ENCODE results near the gene PPDPF. TPM values are rescaled to one million over a fixed set of nuclear protein-coding genes. Genes with fewer than 3 reads are reported as not detected.
A peak's percentile ranks its signal among the peaks of the same experiment; 100 is the strongest.

The PPDPF gene
- total and polyA plus RNA-seq, 3 experiments from 2014 or later: 137 to 218 (median 207) TPM

DNA sequence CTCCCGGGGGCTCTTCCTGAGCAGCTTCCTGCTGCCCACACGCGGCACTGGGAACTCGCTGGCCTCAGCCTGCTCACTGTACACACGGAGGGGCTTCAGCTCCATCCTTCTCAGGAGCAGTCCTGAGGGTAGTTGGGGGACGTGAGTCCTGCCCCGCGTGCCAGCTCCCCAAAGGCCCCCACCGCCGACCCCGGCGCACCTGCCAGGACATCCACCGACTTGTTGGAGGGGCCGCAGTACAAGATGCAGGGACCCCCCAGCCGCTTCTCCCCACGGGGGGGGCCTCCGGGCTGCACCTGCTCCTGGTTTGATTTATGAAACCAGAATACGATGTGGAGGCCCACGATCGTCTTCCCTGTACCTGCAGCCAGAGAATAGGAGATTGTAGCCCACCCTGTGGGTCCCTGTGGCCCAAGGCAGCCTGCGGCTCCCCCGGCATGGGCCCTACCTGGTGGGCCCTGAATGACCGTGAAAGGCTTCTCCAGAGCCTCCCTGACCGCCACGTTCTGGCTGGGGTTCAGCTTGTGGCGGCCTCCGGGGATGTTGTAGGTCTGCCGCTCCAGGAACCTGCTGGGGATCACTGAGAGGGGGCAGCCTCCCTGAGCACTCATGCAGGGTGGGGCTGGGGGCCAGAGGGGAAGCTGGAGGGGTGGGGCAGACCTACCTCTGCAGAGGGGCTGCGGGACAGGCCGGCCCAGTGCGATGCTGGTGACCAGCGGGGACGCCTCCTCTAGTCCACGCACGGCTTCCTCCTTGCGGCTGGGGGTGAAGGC lies 41.2 kb downstream of the PPDPF start:
- ChIA-PET POLR2A (no interaction called here), CTCF (interaction anchor here (1.3 kb wide), 1 partner anchor 9 kb away, joined by 3 read pairs; no protein-coding TSS in a partner anchor)
- H3K36me3 Mint-ChIP-seq: peaks cover 0 to 32% (median 2%) of the 10 kb centered on the region in 3 donors

DNA sequence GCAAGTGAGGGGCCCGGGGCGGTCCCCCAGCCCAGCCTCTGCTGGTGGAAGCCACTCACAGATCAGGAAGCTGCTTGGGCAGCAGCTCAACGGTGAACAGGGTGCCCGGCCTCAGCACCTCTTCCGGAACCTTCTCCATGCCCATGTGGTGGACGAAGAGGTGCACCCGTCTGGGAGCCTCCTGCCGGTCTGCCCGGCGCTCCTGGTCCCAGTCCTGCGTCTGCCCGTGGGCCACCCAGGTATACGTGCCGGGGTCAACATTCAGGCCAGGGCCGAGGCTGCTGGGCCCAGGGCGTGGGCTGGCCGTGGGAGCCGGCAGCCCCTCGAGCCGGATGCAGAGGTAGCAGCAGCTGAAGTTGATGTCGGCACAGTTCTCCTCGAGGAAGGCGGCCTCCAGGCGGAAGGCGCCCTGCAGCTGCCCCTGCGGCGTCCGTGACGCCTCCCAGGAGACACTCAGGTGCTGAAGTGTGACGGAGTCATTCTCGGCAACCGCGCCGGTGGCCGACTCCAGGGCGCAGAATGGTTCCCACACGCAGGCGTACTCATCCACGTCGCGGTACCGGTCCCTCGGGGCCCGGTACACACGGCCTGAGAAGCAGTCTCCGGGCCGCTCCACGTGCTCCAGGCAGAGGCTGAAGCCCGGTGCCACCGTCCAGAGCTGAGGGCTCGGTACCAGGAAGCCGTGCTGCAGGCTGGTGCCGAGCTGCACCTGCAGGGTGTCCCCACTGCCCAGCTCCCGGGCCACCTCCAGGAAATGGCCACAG lies 42.1 kb downstream of the PPDPF start:
- Histone ChIP-seq H3K4me3 (ENCODE audit: low read length) (no peak overlapping the region), H3K36me3 (ENCODE audit: insufficient read depth, low read length) (no peaks in the 10 kb centered on the region), H3K4me1 (ENCODE audit: insufficient read depth, low read length) (peaks cover 8% of the 10 kb centered on the region), H3K27me3 (ENCODE audit: insufficient read depth, low read length, poor library complexity, severe bottlenecking) (no peaks in the 10 kb centered on the region), H3K9me3 (ENCODE audit: low read length) (no peaks in the 10 kb centered on the region), H3K27ac (ENCODE audit: low read depth, low read length) (no peak overlapping the region)
- Mint-ChIP-seq H3K9me3 (no peaks in the 10 kb centered on the region), H3K27ac (no peak overlapping the region), H3K4me1 (peaks cover 3 to 9% (median 4%) of the 10 kb centered on the region in 3 donors), H3K36me3 (peaks cover 0 to 30% (median 2%) of the 10 kb centered on the region in 3 donors), H3K27me3 (no peaks in the 10 kb centered on the region), H3K4me3 (peak overlapping the region in 1 of 7 donors; percentile 40)
- DNase-seq: no peak
- POLR2A ChIA-PET: no interaction called here
- CTCF ChIA-PET: no interaction called here

More for the DNA sequence above, 41.2 kb downstream of the PPDPF start:
- Mint-ChIP-seq H3K27ac (peak overlapping the region in 1 of 8 donors; percentile 54), H3K27me3 (no peaks in the 10 kb centered on the region), H3K4me3 (no peak overlapping the region), H3K9me3 (no peaks in the 10 kb centered on the region), H3K4me1 (peaks cover 0 to 4% (median 2%) of the 10 kb centered on the region in 3 donors)
- H3K4me3 ChIP-seq (ENCODE audit: low read length): no peak overlapping the region
- no peaks in the 10 kb centered on the region for H3K27me3 ChIP-seq (ENCODE audit: insufficient read depth, low read length, poor library complexity, severe bottlenecking)
- DNase-seq: no peak
- H3K27ac ChIP-seq (ENCODE audit: low read depth, low read length): no peak overlapping the region
- no peaks in the 10 kb centered on the region for H3K36me3 ChIP-seq (ENCODE audit: insufficient read depth, low read length)
- H3K4me1 ChIP-seq (ENCODE audit: insufficient read depth, low read length): peaks cover under 1% of the 10 kb centered on the region
- H3K9me3 ChIP-seq (ENCODE audit: low read length): no peaks in the 10 kb centered on the region

DNA sequence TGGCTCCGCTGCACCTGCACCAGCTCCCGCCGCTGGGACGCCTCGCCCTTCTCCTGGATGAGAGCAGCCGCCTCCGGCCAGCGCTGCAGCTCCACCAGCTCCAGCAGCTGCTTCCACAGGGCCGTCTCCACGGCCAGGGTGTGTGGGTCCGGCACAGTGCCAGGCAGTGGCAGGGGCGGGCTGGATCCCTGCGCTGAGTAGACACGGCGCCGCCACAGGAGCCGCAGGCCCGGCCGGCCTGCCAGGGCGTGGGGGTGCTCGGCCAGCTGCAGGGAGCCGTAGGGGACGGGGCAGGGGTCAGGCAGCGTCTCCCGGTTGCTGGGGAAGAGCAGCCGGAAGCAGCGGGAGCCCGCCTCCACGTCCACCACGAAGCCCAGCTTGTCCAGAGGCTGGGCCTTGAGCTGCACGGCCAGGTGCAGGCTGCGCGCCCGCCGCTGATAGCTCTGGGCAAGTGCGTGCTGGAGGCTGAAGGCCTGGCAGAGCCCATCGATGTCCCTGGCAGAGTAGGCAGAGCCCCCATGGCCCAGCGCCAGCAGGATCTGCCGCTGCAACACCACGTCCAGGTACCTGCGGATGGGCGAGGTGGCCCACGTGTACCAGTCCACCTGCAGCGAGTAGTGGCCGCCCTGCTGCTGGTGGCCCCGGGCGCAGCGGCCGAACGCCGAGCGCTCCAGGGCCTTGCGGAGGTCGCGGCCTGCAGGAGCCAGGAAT lies 42.8 kb downstream of the PPDPF start:
- no peak overlapping the region for H3K4me3 ChIP-seq (ENCODE audit: low read length)
- ChIA-PET POLR2A (no interaction called here), CTCF (no interaction called here)
- DNase-seq: no peak
- H3K9me3 Mint-ChIP-seq: no peaks in the 10 kb centered on the region
- peaks cover 15% of the 10 kb centered on the region for H3K4me1 ChIP-seq (ENCODE audit: insufficient read depth, low read length)
- no peaks in the 10 kb centered on the region for H3K36me3 ChIP-seq (ENCODE audit: insufficient read depth, low read length)
- H3K4me3 Mint-ChIP-seq: no peak overlapping the region
- peaks cover 9 to 16% (median 11%) of the 10 kb centered on the region in 3 donors for H3K4me1 Mint-ChIP-seq
- H3K27ac Mint-ChIP-seq: no peak overlapping the region
- H3K27me3 ChIP-seq (ENCODE audit: insufficient read depth, low read length, poor library complexity, severe bottlenecking): no peaks in the 10 kb centered on the region
- H3K9me3 ChIP-seq (ENCODE audit: low read length): no peaks in the 10 kb centered on the region
- H3K27ac ChIP-seq (ENCODE audit: low read depth, low read length): no peak overlapping the region
- H3K36me3 Mint-ChIP-seq: peaks cover 0 to 30% (median 2%) of the 10 kb centered on the region in 3 donors
- H3K27me3 Mint-ChIP-seq: no peaks in the 10 kb centered on the region

DNA sequence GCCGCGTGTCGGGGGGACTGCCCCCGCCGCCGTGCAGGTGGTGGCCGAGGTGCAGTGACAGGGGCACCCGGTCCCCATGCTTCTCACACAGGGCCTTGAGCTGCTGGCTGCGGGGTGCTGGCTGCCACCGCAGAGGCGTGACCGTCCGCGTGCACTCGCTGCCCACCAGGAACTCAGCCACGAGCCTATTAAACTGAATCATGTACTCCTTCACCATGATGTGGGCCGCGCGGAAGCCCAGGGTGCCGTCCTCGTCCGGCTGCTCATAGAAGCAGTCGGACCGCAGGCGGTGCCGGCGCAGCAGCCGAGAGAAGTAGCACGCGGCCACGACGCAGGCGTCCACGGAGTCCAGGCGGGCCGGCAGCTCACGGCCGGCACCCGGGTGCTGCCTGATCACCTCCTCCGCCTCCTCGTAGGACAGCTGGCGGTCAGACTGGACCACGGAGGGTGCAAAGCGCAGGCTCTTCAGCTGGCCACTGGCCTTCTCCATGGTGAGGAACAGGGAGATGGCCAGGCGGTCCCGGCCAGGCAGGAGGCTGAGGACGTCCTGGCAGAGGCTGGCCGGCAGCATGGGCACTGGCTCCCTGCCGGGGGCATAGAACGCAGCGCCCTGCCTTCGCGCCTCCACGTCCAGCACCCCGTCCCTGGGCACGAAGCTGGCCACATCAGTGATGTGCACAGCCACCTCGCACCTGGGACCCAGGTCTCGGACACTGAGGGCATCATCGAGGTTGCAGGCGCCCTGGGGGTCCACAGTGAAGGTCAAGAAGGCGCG lies 43.7 kb downstream of the PPDPF start:
- Mint-ChIP-seq H3K9me3 (no peaks in the 10 kb centered on the region), H3K36me3 (peaks cover 0 to 25% (median 2%) of the 10 kb centered on the region in 3 donors)

DNA sequence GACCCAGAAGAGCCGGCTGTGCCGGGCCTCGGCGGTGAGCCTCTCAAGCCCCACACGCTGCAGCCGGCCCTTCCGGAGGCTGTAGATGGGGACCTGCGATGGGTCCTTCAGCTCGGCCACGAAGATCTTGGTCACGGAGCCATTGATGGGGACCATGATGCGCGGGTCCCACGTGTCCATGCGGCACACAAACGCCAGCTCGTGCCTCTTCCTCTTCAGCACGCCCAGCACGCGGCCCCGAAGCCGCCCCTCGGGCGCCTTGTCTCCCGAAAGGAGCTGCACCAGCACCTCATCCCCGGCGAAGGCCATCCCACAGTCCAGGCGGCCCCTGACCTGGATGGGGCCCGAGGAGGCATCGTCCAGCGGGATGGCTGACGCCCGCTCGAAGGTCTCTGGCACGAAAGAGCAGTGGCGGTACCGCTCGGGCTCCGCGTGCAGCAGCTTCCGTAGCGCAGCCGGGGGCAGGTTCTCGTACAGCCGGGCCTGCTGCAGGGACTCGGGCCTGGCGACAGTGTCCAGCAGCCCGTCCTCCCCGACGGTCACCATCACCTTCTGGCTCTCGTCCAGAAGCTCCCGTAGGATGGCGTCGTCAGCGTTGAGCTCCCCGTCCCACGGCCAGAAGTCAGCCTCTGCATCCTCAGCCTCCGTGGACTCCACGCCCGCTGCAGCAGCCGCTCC lies 44.6 kb downstream of the PPDPF start:
- Histone ChIP-seq H3K27ac (ENCODE audit: low read depth, low read length) (no peak overlapping the region), H3K4me1 (ENCODE audit: insufficient read depth, low read length) (peaks cover 28% of the 10 kb centered on the region), H3K9me3 (ENCODE audit: low read length) (no peaks in the 10 kb centered on the region), H3K4me3 (ENCODE audit: low read length) (no peak overlapping the region), H3K36me3 (ENCODE audit: insufficient read depth, low read length) (no peaks in the 10 kb centered on the region), H3K27me3 (ENCODE audit: insufficient read depth, low read length, poor library complexity, severe bottlenecking) (no peaks in the 10 kb centered on the region)
- Mint-ChIP-seq H3K4me1 (peaks cover 14 to 32% (median 17%) of the 10 kb centered on the region in 3 donors), H3K27me3 (no peaks in the 10 kb centered on the region), H3K36me3 (peaks cover 0 to 23% (median 2%) of the 10 kb centered on the region in 3 donors), H3K27ac (peak overlapping the region in 1 of 8 donors; percentile 58), H3K9me3 (no peaks in the 10 kb centered on the region), H3K4me3 (no peak overlapping the region)
- CTCF ChIA-PET: interaction anchor here (5.4 kb wide), 1 partner anchor 26 kb away, joined by 27 read pairs; the partner anchor contains the start of gene PTK6
- no peak for DNase-seq
- POLR2A ChIA-PET: no interaction called here

More for the DNA sequence above, 43.7 kb downstream of the PPDPF start:
- Histone ChIP-seq H3K36me3 (ENCODE audit: insufficient read depth, low read length) (no peaks in the 10 kb centered on the region), H3K27me3 (ENCODE audit: insufficient read depth, low read length, poor library complexity, severe bottlenecking) (no peaks in the 10 kb centered on the region), H3K9me3 (ENCODE audit: low read length) (no peaks in the 10 kb centered on the region), H3K4me3 (ENCODE audit: low read length) (no peak overlapping the region), H3K27ac (ENCODE audit: low read depth, low read length) (no peak overlapping the region), H3K4me1 (ENCODE audit: insufficient read depth, low read length) (peaks cover 24% of the 10 kb centered on the region)
- no peak for DNase-seq
- ChIA-PET POLR2A (no interaction called here), CTCF (no interaction called here)
- H3K4me1 Mint-ChIP-seq: peaks cover 13 to 25% (median 17%) of the 10 kb centered on the region in 3 donors
- H3K27ac Mint-ChIP-seq: no peak overlapping the region
- no peaks in the 10 kb centered on the region for H3K27me3 Mint-ChIP-seq
- H3K4me3 Mint-ChIP-seq: no peak overlapping the region

DNA sequence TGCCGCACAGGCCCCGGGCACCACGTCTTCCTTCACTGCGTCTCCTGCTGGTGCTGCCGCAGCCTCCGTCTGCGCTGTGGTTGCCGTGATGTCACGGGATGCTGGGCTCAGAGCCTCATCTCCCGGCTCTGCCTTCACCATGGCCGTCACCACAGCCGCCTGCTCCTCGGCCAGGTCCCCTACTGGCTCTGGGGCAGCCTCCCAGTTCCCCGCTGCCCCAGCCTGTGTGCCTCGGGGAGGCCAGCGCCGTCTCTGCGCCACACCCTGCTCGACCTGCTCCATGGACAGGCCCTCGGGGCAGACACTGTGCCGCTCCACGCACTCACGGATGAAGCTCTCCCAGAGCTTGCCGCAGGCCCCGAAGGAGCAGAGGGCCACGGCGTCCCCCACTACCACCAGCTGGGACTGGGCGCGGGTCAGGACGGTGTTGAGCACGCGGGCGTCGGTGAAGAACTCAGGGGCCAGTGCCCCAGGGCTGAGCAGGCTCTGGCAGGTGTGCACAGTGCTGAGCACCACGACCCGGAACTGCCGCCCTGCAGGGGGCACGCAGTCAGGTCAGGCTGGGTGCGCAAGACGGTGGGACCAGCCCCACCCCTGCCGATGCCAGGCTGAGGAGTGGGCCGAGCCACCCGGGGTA lies 45.3 kb downstream of the PPDPF start:
- H3K9me3 Mint-ChIP-seq: no peaks in the 10 kb centered on the region
- Histone ChIP-seq H3K4me3 (ENCODE audit: low read length) (no peak overlapping the region), H3K27ac (ENCODE audit: low read depth, low read length) (no peak overlapping the region), H3K9me3 (ENCODE audit: low read length) (no peaks in the 10 kb centered on the region), H3K27me3 (ENCODE audit: insufficient read depth, low read length, poor library complexity, severe bottlenecking) (no peaks in the 10 kb centered on the region), H3K36me3 (ENCODE audit: insufficient read depth, low read length) (no peaks in the 10 kb centered on the region), H3K4me1 (ENCODE audit: insufficient read depth, low read length) (peaks cover 28% of the 10 kb centered on the region)
- ChIA-PET POLR2A (no interaction called here), CTCF (interaction anchor here (1.0 to 5.4 kb wide), 2 partner anchors 27 to 472 kb away, joined by 4 to 27 read pairs; partner anchors contain the start of gene PTK6)
- H3K27me3 Mint-ChIP-seq: no peaks in the 10 kb centered on the region
- H3K36me3 Mint-ChIP-seq: peaks cover 0 to 16% (median 0%) of the 10 kb centered on the region in 3 donors
- H3K4me1 Mint-ChIP-seq: peaks cover 14 to 32% (median 17%) of the 10 kb centered on the region in 3 donors
- H3K4me3 Mint-ChIP-seq: no peak overlapping the region
- peak overlapping the region in 1 of 8 donors; percentile 58 for H3K27ac Mint-ChIP-seq
- no peak for DNase-seq

Data from CD8-positive, alpha-beta memory T cell (primary cell).